WTC11 (cell line): ENCODE measurements around the gene KRT34. TPM values are rescaled to one million over a fixed set of nuclear protein-coding genes. Genes with fewer than 3 reads are reported as not detected.

Experiments used
- ATAC-seq: fragments of 200-7000 bp; cut with Tn5 transposase; 2 replicates; pipeline ENCODE4 v1.10.0; 2021; ENCODE audit warnings: mild to moderate bottlenecking, moderate library complexity
- CTCF ChIA-PET: fragments of 300-600 bp; sonication (Branson Sonifier 250); formaldehyde crosslinking; loops from one replicate; lab custom pipeline; 2021; ENCODE audit warnings: antibody characterized with exemption; lab: Charles Lee
- POLR2A ChIA-PET: fragments of 350-600 bp; sonication (Branson Sonifier 250); formaldehyde crosslinking; loops from one replicate; lab custom pipeline; 2021; ENCODE audit warnings: antibody characterized with exemption; lab: Charles Lee
- DNase-seq: peaks from one replicate; pipeline ENCODE4 v3.0.0; 2021; ENCODE audit warnings: low spot score
- H3K27ac Mint-ChIP-seq: 2 replicates; pipeline ENCODE4 v1.8.0; 2021; ENCODE audit warnings: mixed read lengths
- H3K27me3 Mint-ChIP-seq: 2 replicates; pipeline ENCODE4 v1.8.0; 2021; ENCODE audit warnings: low read depth, mild to moderate bottlenecking, moderate library complexity, mixed read lengths
- H3K36me3 Mint-ChIP-seq: 2 replicates; pipeline ENCODE4 v1.8.0; 2021; ENCODE audit warnings: mixed read lengths
- H3K4me1 Mint-ChIP-seq: 2 replicates; pipeline ENCODE4 v1.8.0; 2022; ENCODE audit warnings: mixed read lengths
- H3K4me3 Mint-ChIP-seq: 2 replicates; pipeline ENCODE4 v1.8.0; 2021; ENCODE audit warnings: mild to moderate bottlenecking, moderate library complexity, mixed read lengths
- H3K9me3 Mint-ChIP-seq: 2 replicates; pipeline ENCODE4 v1.8.0; 2021; ENCODE audit warnings: mixed read lengths
- ATF1 ChIP-seq: sonication (generic); formaldehyde crosslinking; IDR thresholded peaks from 2 replicates; pipeline ENCODE4 v1.8.1; 2023; ENCODE audit warnings: mild to moderate bottlenecking, moderate library complexity, missing genetic modification reagents
- CREB1 ChIP-seq: sonication (generic); formaldehyde crosslinking; IDR thresholded peaks from 2 replicates; pipeline ENCODE4 v1.8.0; 2023; ENCODE audit warnings: mild to moderate bottlenecking, missing genetic modification reagents
- CREM ChIP-seq: sonication (generic); formaldehyde crosslinking; IDR thresholded peaks from 2 replicates; pipeline ENCODE4 v1.8.1; 2022; ENCODE audit warnings: mild to moderate bottlenecking, missing genetic modification reagents, moderate library complexity
- ETV6 ChIP-seq: sonication (generic); formaldehyde crosslinking; IDR thresholded peaks from 2 replicates; pipeline ENCODE4 v1.8.1; 2022; ENCODE audit warnings: mild to moderate bottlenecking, missing genetic modification reagents
- GABPB1 ChIP-seq: sonication (generic); formaldehyde crosslinking; IDR thresholded peaks from 2 replicates; pipeline ENCODE4 v1.8.1; 2023; ENCODE audit warnings: mild to moderate bottlenecking, missing genetic modification reagents
- GTF2I ChIP-seq: fragments of 250-450 bp; sonication (Bioruptor Pico); conservative IDR thresholded peaks from 2 replicates; pipeline ENCODE4 v1.4.0; 2021; ENCODE audit warnings: mild to moderate bottlenecking
- JAZF1 ChIP-seq: fragments of 250-450 bp; sonication (Bioruptor Pico); IDR thresholded peaks from 2 replicates; pipeline ENCODE4 v1.9.0; 2021; ENCODE audit warnings: moderate library complexity, mild to moderate bottlenecking, inconsistent platforms
- NFATC4 ChIP-seq: fragments of 250-450 bp; sonication (Bioruptor Pico); IDR thresholded peaks from 2 replicates; pipeline ENCODE4 v1.9.0; 2021; ENCODE audit warnings: mild to moderate bottlenecking
- NFYB ChIP-seq: sonication (generic); formaldehyde crosslinking; conservative IDR thresholded peaks from 2 replicates; pipeline ENCODE4 v1.8.0; 2022; ENCODE audit warnings: low read depth, missing genetic modification reagents
- NR2C2 ChIP-seq: sonication (generic); formaldehyde crosslinking; IDR thresholded peaks from 2 replicates; pipeline ENCODE4 v1.8.0; 2022; ENCODE audit warnings: mild to moderate bottlenecking, missing genetic modification reagents
- SMAD3 ChIP-seq: sonication (generic); formaldehyde crosslinking; IDR thresholded peaks from 2 replicates; pipeline ENCODE4 v1.8.0; 2022; ENCODE audit warnings: missing genetic modification reagents, mild to moderate bottlenecking, borderline replicate concordance
- ZNF138 ChIP-seq: sonication (generic); formaldehyde crosslinking; conservative IDR thresholded peaks from 2 replicates; pipeline ENCODE4 v1.8.1; 2022; ENCODE audit warnings: mild to moderate bottlenecking, moderate library complexity, missing genetic modification reagents
- ZNF232 ChIP-seq: sonication (generic); formaldehyde crosslinking; IDR thresholded peaks from 2 replicates; pipeline ENCODE4 v1.8.0; 2022; ENCODE audit warnings: mild to moderate bottlenecking, missing genetic modification reagents
- ZNF671 ChIP-seq: fragments of 250-450 bp; sonication (Bioruptor Pico); IDR thresholded peaks from 2 replicates; pipeline ENCODE4 v1.8.0; 2021; ENCODE audit warnings: mild to moderate bottlenecking
- total RNA-seq: library from RNA; stranded (reverse); gene quantifications from 3 replicates; pipeline ENCODE4 v1.2.3, GENCODE V29; 2021
- TF ChIP-seq, protein P1 (sequence below): sonication (generic); formaldehyde crosslinking; IDR thresholded peaks from 2 replicates; pipeline ENCODE4 v1.8.1; 2022; ENCODE audit warnings: low read depth, missing genetic modification reagents, borderline replicate concordance
- TF ChIP-seq, protein P2 (sequence below): sonication (generic); formaldehyde crosslinking; IDR thresholded peaks from 2 replicates; pipeline ENCODE4 v1.8.0; 2023; ENCODE audit warnings: mild to moderate bottlenecking, missing genetic modification reagents
- TF ChIP-seq, protein P3 (sequence below): sonication (generic); formaldehyde crosslinking; IDR thresholded peaks from 2 replicates; pipeline ENCODE4 v1.8.1; 2022; ENCODE audit warnings: mild to moderate bottlenecking, missing genetic modification reagents, moderate library complexity, borderline replicate concordance
- TF ChIP-seq, protein P4 (sequence below): sonication (generic); formaldehyde crosslinking; IDR thresholded peaks from 2 replicates; pipeline ENCODE4 v1.8.1; 2022; ENCODE audit warnings: low read depth, mild to moderate bottlenecking, moderate library complexity, missing genetic modification reagents, borderline replicate concordance
- TF ChIP-seq, protein P5 (sequence below): fragments of 250-450 bp; sonication (Bioruptor Pico); IDR thresholded peaks from 2 replicates; pipeline ENCODE4 v1.9.0; 2021; ENCODE audit warnings: mild to moderate bottlenecking
- TF ChIP-seq, protein P6 (sequence below): sonication (generic); formaldehyde crosslinking; IDR thresholded peaks from 2 replicates; pipeline ENCODE4 v1.8.0; 2022; ENCODE audit warnings: missing genetic modification reagents

Gene KRT34
- total RNA-seq, 1 experiment from 2014 or later: not detected

DNA sequence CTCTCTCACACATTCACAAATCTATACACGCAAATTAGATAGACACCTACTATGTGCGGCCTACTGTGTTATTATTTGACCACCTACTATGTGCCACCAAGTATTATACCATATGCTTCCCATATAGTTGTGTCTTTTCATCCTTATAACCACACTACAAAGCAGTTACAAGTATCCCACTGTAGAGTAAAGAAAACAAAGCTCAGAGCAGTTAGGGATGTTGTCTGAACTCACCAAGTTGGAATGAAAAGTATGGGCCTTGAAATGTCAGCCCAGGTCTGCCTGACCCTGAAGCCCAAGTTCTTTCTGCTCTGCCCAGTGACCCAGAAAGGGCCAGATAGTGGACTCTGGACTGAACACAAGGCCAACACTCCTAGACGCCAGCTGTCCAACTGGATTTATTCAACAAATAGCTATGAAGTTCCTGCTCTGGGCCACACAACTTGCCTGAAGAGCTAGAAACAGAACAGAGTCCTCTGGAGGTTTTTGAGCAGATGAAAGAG, 33.8 kb upstream of the KRT34 start:
- H3K27me3 Mint-ChIP-seq: no peaks in the 10 kb centered on the region
- H3K4me1 Mint-ChIP-seq: peaks cover 28% of the 10 kb centered on the region
- no peak overlapping the region for H3K27ac Mint-ChIP-seq
- ChIA-PET CTCF (interaction anchor here (2.3 to 3.8 kb wide), 2 partner anchors 93 to 133 kb away, joined by 9 to 63 read pairs; no protein-coding TSS in a partner anchor), POLR2A (no interaction called here)
- H3K4me3 Mint-ChIP-seq: no peak overlapping the region
- no peaks in the 10 kb centered on the region for H3K9me3 Mint-ChIP-seq
- H3K36me3 Mint-ChIP-seq: no peaks in the 10 kb centered on the region
- ATAC-seq (no peak), DNase-seq (no peak)
- TF ChIP-seq ZNF232 (no peak), GABPB1 (CRISPR knock-in tag) (peak; percentile 23; the same call in 1 of the 2 replicates)

DNA sequence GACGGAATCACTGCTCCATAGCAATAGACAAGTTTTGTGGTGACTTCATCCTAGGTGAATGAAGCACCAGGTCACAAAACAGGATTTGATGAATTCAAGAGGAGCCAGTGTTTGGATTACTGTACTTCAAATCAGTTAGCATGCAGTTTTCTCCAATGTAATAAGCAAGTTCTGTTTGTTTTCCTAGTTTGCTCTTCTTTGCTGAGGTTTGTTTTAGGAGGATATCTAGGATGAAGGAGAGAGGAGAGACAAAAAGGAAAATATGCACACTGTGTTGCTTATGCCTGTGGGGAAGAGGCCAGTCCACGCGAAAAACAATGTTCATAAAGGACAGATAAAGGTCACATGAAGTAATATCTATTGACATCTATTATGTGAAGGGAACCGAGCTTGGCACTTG, 33.3 kb upstream of the KRT34 start:
- no peaks in the 10 kb centered on the region for H3K9me3 Mint-ChIP-seq
- ChIA-PET CTCF (interaction anchor here (3.8 kb wide), 1 partner anchor 134 kb away, joined by 63 read pairs; no protein-coding TSS in a partner anchor), POLR2A (no interaction called here)
- DNase-seq (no peak), ATAC-seq (no peak)
- H3K36me3 Mint-ChIP-seq: no peaks in the 10 kb centered on the region
- H3K27ac Mint-ChIP-seq: no peak overlapping the region
- H3K4me3 Mint-ChIP-seq: no peak overlapping the region
- peaks cover 28% of the 10 kb centered on the region for H3K4me1 Mint-ChIP-seq
- no peak for TF ChIP-seq NFATC4 (CRISPR knock-in tag)
- TF ChIP-seq NFYB (CRISPR knock-in tag): no peak
- TF ChIP-seq, protein P1, sequence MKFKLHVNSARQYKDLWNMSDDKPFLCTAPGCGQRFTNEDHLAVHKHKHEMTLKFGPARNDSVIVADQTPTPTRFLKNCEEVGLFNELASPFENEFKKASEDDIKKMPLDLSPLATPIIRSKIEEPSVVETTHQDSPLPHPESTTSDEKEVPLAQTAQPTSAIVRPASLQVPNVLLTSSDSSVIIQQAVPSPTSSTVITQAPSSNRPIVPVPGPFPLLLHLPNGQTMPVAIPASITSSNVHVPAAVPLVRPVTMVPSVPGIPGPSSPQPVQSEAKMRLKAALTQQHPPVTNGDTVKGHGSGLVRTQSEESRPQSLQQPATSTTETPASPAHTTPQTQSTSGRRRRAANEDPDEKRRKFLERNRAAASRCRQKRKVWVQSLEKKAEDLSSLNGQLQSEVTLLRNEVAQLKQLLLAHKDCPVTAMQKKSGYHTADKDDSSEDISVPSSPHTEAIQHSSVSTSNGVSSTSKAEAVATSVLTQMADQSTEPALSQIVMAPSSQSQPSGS (CRISPR knock-in tag): no peak
- TF ChIP-seq ZNF138: no peak
- no peak for TF ChIP-seq JAZF1
- no peak for TF ChIP-seq CREB1 (CRISPR knock-in tag)
- no peak for TF ChIP-seq ZNF671 (CRISPR knock-in tag)
- no peak for TF ChIP-seq CREM (CRISPR knock-in tag)
- no peak for TF ChIP-seq ZNF232
- TF ChIP-seq GABPB1 (CRISPR knock-in tag): no peak
- TF ChIP-seq, protein P2, sequence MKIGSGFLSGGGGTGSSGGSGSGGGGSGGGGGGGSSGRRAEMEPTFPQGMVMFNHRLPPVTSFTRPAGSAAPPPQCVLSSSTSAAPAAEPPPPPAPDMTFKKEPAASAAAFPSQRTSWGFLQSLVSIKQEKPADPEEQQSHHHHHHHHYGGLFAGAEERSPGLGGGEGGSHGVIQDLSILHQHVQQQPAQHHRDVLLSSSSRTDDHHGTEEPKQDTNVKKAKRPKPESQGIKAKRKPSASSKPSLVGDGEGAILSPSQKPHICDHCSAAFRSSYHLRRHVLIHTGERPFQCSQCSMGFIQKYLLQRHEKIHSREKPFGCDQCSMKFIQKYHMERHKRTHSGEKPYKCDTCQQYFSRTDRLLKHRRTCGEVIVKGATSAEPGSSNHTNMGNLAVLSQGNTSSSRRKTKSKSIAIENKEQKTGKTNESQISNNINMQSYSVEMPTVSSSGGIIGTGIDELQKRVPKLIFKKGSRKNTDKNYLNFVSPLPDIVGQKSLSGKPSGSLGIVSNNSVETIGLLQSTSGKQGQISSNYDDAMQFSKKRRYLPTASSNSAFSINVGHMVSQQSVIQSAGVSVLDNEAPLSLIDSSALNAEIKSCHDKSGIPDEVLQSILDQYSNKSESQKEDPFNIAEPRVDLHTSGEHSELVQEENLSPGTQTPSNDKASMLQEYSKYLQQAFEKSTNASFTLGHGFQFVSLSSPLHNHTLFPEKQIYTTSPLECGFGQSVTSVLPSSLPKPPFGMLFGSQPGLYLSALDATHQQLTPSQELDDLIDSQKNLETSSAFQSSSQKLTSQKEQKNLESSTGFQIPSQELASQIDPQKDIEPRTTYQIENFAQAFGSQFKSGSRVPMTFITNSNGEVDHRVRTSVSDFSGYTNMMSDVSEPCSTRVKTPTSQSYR: no peak
- no peak for TF ChIP-seq ATF1 (CRISPR knock-in tag)
- TF ChIP-seq, all 79 proteins: peak for 0
- no peaks in the 10 kb centered on the region for H3K27me3 Mint-ChIP-seq

DNA sequence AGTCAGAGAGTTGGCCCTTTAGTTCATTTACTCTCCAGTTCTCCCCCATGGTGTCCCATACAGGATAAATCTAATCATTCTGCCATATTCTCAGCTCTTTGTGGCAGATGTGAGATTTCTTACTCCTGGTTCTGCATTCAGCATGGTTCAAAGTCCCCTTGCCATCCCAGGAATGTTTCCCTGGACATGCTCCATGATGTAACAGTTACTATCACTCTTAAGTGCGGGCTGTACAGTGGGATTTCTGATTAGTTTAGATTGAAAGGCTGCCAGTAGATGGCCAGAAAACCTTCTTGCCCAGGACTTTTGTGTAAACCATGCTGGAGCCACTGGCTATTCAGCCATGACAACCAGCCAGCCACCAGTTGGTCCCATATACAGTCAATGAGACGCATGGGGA, 31.9 kb upstream of the KRT34 start:
- no peak for ATAC-seq
- POLR2A ChIA-PET: no interaction called here
- no peak for DNase-seq
- Mint-ChIP-seq H3K4me1 (peaks cover 28% of the 10 kb centered on the region), H3K36me3 (no peaks in the 10 kb centered on the region), H3K27me3 (no peaks in the 10 kb centered on the region), H3K27ac (no peak overlapping the region), H3K9me3 (no peaks in the 10 kb centered on the region), H3K4me3 (no peak overlapping the region)
- CTCF ChIA-PET: interaction anchor here (0.7 to 3.6 kb wide), 7 partner anchors 11 to 551 kb away, joined by 3 to 23 read pairs (median 4); no protein-coding TSS in a partner anchor
- TF ChIP-seq, protein P3, sequence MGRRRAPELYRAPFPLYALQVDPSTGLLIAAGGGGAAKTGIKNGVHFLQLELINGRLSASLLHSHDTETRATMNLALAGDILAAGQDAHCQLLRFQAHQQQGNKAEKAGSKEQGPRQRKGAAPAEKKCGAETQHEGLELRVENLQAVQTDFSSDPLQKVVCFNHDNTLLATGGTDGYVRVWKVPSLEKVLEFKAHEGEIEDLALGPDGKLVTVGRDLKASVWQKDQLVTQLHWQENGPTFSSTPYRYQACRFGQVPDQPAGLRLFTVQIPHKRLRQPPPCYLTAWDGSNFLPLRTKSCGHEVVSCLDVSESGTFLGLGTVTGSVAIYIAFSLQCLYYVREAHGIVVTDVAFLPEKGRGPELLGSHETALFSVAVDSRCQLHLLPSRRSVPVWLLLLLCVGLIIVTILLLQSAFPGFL (CRISPR knock-in tag): no peak
- TF ChIP-seq, protein P4, sequence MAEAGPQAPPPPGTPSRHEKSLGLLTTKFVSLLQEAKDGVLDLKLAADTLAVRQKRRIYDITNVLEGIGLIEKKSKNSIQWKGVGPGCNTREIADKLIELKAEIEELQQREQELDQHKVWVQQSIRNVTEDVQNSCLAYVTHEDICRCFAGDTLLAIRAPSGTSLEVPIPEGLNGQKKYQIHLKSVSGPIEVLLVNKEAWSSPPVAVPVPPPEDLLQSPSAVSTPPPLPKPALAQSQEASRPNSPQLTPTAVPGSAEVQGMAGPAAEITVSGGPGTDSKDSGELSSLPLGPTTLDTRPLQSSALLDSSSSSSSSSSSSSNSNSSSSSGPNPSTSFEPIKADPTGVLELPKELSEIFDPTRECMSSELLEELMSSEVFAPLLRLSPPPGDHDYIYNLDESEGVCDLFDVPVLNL (CRISPR knock-in tag): no peak
- TF ChIP-seq, protein P5, sequence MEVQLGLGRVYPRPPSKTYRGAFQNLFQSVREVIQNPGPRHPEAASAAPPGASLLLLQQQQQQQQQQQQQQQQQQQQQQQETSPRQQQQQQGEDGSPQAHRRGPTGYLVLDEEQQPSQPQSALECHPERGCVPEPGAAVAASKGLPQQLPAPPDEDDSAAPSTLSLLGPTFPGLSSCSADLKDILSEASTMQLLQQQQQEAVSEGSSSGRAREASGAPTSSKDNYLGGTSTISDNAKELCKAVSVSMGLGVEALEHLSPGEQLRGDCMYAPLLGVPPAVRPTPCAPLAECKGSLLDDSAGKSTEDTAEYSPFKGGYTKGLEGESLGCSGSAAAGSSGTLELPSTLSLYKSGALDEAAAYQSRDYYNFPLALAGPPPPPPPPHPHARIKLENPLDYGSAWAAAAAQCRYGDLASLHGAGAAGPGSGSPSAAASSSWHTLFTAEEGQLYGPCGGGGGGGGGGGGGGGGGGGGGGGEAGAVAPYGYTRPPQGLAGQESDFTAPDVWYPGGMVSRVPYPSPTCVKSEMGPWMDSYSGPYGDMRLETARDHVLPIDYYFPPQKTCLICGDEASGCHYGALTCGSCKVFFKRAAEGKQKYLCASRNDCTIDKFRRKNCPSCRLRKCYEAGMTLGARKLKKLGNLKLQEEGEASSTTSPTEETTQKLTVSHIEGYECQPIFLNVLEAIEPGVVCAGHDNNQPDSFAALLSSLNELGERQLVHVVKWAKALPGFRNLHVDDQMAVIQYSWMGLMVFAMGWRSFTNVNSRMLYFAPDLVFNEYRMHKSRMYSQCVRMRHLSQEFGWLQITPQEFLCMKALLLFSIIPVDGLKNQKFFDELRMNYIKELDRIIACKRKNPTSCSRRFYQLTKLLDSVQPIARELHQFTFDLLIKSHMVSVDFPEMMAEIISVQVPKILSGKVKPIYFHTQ (CRISPR knock-in tag): no peak
- TF ChIP-seq ETV6 (no peak), GTF2I (CRISPR knock-in tag) (no peak), NR2C2 (CRISPR knock-in tag) (no peak), SMAD3 (CRISPR knock-in tag) (no peak)
- TF ChIP-seq, protein P6, sequence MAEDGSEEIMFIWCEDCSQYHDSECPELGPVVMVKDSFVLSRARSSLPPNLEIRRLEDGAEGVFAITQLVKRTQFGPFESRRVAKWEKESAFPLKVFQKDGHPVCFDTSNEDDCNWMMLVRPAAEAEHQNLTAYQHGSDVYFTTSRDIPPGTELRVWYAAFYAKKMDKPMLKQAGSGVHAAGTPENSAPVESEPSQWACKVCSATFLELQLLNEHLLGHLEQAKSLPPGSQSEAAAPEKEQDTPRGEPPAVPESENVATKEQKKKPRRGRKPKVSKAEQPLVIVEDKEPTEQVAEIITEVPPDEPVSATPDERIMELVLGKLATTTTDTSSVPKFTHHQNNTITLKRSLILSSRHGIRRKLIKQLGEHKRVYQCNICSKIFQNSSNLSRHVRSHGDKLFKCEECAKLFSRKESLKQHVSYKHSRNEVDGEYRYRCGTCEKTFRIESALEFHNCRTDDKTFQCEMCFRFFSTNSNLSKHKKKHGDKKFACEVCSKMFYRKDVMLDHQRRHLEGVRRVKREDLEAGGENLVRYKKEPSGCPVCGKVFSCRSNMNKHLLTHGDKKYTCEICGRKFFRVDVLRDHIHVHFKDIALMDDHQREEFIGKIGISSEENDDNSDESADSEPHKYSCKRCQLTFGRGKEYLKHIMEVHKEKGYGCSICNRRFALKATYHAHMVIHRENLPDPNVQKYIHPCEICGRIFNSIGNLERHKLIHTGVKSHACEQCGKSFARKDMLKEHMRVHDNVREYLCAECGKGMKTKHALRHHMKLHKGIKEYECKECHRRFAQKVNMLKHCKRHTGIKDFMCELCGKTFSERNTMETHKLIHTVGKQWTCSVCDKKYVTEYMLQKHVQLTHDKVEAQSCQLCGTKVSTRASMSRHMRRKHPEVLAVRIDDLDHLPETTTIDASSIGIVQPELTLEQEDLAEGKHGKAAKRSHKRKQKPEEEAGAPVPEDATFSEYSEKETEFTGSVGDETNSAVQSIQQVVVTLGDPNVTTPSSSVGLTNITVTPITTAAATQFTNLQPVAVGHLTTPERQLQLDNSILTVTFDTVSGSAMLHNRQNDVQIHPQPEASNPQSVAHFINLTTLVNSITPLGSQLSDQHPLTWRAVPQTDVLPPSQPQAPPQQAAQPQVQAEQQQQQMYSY (CRISPR knock-in tag): no peak
